ENCODE measurements around the gene ATG14.

The ATG14 gene

GRCh38 chr14:55451398-55451797, 39.8 kb upstream of the ATG14 start:
- in situ Hi-C loops (cut with HindIII; ENCODE audit: low sequenced_read_pairs), result no loop called here
- no peak for TF ChIP-seq CTCF (IDR thresholded peaks at IDR 0.05; ENCODE audit: low read depth, low read length, missing control alignments)
- no peak overlapping the region for H3K4me3 ChIP-seq (ENCODE audit: low read depth, low read length)
- DNase-seq (ENCODE audit: low read depth), result no peak

GRCh38 chr14:55450987-55451386, 39.4 kb upstream of the ATG14 start:
- in situ Hi-C loops (cut with HindIII; ENCODE audit: low sequenced_read_pairs), result no loop called here

DNA sequence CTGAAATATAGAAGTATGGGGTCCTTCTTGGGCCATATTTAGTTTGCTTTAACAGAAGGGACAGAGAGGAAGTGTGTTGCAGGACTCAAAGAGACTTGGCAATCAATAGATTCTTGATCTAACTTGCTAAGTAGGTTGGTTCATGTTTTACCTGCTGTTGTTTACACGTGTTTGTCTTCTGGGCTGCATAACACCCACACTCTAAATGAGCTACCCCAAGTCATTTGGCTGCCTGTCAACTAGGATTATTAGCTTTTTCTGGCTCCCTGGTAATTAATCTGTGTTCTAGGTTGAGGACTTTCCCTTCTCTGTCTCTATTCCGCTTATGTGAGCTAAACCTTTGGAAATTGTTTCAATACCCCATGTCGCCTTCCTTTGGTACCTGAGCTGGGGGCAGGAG, 38.9 kb upstream of the ATG14 start:
- TF ChIP-seq CTCF (IDR thresholded peaks at IDR 0.05; ENCODE audit: low read depth, low read length, missing control alignments), result no peak
- no peak overlapping the region for H3K4me3 ChIP-seq (ENCODE audit: low read depth, low read length)
- no peak for DNase-seq (ENCODE audit: low read depth)
- in situ Hi-C loops (cut with HindIII; ENCODE audit: low sequenced_read_pairs), result no loop called here

More at GRCh38 chr14:55450987-55451386, 39.4 kb upstream of the ATG14 start:
- DNase-seq (ENCODE audit: low read depth), result no peak
- H3K4me3 ChIP-seq (ENCODE audit: low read depth, low read length), result no peak overlapping the region
- TF ChIP-seq CTCF (IDR thresholded peaks at IDR 0.05; ENCODE audit: low read depth, low read length, missing control alignments), result no peak

DNA sequence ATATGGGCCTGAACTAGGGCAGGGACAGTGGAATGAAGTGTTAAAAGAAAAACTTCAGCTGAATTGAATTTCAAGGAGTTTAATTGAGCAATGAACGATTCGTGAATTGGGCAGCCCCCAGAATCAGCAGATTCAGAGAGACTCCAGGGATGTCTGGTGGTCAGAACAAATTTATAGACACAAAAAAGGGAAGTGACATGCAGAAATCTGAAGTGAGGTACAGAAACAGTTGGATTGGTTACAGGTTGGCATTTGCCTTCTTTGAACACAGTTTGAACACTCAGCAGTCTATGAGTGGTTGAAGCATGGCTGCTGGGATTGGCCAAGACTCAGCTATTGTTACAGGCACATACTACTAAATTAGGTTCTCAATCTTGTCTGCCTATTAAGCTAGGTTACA, 38.5 kb upstream of the ATG14 start:
- in situ Hi-C loops (cut with HindIII; ENCODE audit: low sequenced_read_pairs), result no loop called here
- H3K4me3 ChIP-seq (ENCODE audit: low read depth, low read length), result no peak overlapping the region
- no peak for TF ChIP-seq CTCF (IDR thresholded peaks at IDR 0.05; ENCODE audit: low read depth, low read length, missing control alignments)
- no peak for DNase-seq (ENCODE audit: low read depth)

DNA sequence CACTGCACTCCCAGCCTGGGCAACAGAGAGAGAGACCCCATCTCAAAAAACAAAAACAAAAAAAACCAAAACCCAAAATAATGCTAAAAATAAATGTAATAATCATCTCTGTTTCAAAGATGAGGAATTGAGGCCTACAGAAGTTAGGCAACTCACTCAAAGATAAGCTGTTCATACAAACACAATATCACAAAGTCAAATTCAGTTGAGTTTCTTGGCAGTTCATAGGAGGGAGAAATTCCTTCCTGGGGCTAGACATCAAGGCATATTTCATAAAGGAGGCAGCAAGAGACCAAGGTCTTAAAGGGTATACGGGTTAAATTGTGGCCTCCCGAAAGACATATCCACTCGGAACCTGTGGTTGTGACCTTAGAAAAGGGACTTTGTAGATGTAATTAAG, 37.5 kb upstream of the ATG14 start:
- in situ Hi-C loops (cut with HindIII; ENCODE audit: low sequenced_read_pairs), result loop anchor here (10.0 kb wide), 1 partner anchor 1026 kb away; no protein-coding TSS in a partner anchor
- TF ChIP-seq CTCF (IDR thresholded peaks at IDR 0.05; ENCODE audit: low read depth, low read length, missing control alignments), result no peak
- DNase-seq (ENCODE audit: low read depth), result no peak
- no peak overlapping the region for H3K4me3 ChIP-seq (ENCODE audit: low read depth, low read length)

- H3K4me3 ChIP-seq (ENCODE audit: low read depth, low read length), result no peak overlapping the region
- TF ChIP-seq CTCF (IDR thresholded peaks at IDR 0.05; ENCODE audit: low read depth, low read length, missing control alignments), result no peak
- DNase-seq (ENCODE audit: low read depth), result peak; percentile 90
- in situ Hi-C loops (cut with HindIII; ENCODE audit: low sequenced_read_pairs), result loop anchor here (10.0 kb wide), 1 partner anchor 1027 kb away; no protein-coding TSS in a partner anchor
Observed at GRCh38 chr14:55448141-55448614, 36.5 kb upstream of the ATG14 start.
